Sciatic nerve (tissue), 2 donors: ENCODE results near the gene STAT5B. TPM values are rescaled to one million over a fixed set of nuclear protein-coding genes. Genes with fewer than 3 reads are reported as not detected.
"Not testable (repeated sequence)": the region's sequence is repeated elsewhere in the genome, so short reads cannot be mapped to it uniquely, and the experiment has no call there.

Experiments used
- ATAC-seq: fragments of 200-7000 bp; cut with Tn5 transposase; one replicate; pipeline ENCODE4 v1.9.1; 2020; ENCODE audit warnings: mild to moderate bottlenecking, moderate library complexity
- DNase-seq: peaks from one replicate; pipeline ENCODE4 v3.0.0-alpha.2; 2020; ENCODE audit warnings: low spot score
- intact Hi-C: fragments of 100-400 bp; cut with DNase I; formaldehyde crosslinking; loops from one replicate; pipeline ENCODE4 v1.14.2; 2022
- total RNA-seq: library from RNA; stranded (reverse); fragmentation: NEBNext Ultra II Directional; extraction: Animal tissue kit (Norgen Biotek cat#: 25700); gene quantifications from one replicate; pipeline ENCODE4 v1.2.1, GENCODE V29; 2021
- donor health status: DM: no; HTN: no; CAD: no.
- donor health status: DM: no; HTN: no; CAD: no.

Gene STAT5B
- total RNA-seq, 1 donor from 2014 or later = 90.8 TPM

DNA sequence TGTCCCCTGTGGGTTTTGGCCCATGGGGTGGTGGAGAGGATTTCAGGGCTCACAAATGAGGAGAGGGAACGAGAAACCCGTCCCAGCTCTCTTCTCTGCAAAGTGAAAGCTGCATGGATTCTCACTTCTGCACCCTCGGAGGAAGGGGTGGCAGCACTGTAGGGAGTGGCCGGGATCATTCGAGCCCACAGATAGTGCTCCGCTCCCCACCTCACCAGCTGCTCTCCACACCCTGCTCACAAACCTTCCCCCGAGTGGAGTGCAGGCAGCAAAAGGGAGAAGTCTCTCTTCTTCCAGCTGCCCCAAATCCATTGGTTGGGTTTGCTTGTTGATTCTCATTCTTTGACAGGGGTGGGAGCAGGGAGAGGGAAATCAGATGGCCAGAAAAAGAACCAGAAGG, 32.3 kb upstream of the STAT5B start:
- intact Hi-C loops = loop anchor here (5.0 kb wide), 1 partner anchor 1779 kb away; no protein-coding TSS in a partner anchor
- DNase-seq = no peak

GRCh38 chr17:42307362-42307927, 31.3 kb upstream of the STAT5B start:
- intact Hi-C loops = loop anchor here (5.0 kb wide), 1 partner anchor 1780 kb away; no protein-coding TSS in a partner anchor
- ATAC-seq = no peak
- DNase-seq = no peak

More for the DNA sequence above, 32.3 kb upstream of the STAT5B start:
- ATAC-seq = no peak

- intact Hi-C loops = loop anchor here (5.0 kb wide), 1 partner anchor 1781 kb away; no protein-coding TSS in a partner anchor
- ATAC-seq (no peak), DNase-seq (no peak)
These were observed 30.1 kb upstream of the STAT5B start for GRCh38 chr17:42306385-42306667.

DNA sequence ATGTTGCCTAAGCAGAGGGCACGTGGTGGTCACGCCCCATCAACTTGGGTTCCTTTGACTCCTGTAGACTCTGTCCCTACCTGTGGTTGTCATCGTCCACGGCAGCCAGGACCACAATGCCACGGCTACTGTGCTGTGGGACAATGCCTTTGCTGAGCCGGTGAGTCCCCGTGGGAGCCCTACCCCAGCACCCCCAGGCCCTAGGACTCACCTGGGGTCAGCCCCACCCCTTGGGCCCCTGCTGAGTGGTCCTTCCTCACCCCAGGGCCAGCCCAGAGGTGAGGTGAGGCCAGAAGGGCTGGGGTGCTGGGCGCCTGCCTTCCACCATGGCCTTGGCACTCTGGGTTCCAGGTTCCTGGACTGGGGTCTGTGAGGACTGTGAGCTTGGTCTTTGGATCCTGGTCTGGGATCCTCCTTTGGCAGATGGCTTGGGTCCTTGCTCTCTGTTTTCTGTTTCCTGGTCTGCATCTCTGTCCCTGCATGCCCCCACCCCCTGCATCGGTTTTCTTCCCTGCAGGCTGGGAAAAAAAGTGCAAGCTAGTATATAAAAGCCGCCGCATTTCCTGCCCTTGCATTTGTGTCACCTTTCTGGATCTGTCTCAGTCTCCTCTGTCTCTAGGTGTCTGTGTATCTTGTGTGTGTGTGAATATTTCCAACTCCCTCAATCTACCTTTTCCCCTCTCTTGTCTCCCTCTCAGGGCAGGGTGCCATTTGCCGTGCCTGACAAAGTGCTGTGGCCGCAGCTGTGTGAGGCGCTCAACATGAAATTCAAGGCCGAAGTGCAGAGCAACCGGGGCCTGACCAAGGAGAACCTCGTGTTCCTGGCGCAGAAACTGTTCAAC, 29.6 kb upstream of the STAT5B start:
- ATAC-seq (no peak), DNase-seq (no peak)
- intact Hi-C loops = loop anchor here (5.0 kb wide), 1 partner anchor 1782 kb away; no protein-coding TSS in a partner anchor

DNA sequence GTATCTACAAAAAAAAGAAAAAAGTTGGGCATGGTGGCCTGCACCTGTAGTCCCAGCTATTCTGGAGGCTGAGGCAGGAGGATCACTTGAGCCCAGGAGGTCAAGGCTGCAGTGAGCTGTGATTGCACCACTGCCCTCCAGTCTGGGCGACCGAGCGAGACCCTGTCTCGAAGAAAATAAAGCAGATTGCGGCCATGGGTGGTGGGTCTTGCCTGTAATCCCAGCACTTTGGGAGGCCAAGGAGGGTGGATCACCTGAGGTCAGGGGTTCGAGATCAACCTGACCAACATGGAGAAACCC, 28.8 kb upstream of the STAT5B start:
- DNase-seq, ATAC-seq: not testable (repeated sequence)
- intact Hi-C loops = loop anchor here (5.0 kb wide), 1 partner anchor 1782 kb away; no protein-coding TSS in a partner anchor

DNA sequence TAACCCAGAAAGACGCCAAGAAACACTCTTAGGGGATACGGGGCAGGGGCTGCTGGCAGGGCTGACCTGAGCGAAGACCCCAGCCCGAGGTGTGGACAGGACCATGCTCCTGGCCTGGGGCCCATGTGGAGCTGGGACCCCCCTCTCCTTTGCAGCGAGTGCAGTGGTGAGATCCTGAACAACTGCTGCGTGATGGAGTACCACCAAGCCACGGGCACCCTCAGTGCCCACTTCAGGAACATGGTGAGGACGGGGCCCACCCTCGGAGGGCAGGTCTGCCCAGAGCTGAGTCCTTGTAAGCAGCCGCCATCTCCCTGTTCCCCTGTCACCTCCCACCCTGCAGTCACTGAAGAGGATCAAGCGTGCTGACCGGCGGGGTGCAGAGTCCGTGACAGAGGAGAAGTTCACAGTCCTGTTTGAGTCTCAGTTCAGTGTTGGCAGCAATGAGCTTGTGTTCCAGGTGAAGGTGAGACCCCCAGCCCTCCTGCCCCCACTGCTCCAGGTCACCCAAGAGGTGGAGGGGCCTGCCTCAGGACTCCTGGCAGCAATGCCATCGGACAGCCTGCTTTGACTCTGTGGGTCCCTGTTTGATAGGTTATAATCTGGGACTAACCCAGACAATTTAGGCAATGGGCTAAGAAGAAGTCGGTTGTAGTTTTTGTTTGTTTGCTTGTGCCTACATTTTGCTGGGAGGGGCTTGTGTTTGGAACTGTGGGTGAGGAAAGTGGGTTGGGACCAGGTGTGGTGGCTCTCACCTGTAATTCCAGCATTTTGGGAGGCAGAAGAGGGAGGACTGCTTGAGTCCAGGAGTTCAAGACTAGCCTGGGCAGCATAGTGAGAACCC, 28.2 kb upstream of the STAT5B start:
- no peak for DNase-seq
- no peak for ATAC-seq
- intact Hi-C loops = loop anchor here (5.0 kb wide), 1 partner anchor 1783 kb away; no protein-coding TSS in a partner anchor

DNA sequence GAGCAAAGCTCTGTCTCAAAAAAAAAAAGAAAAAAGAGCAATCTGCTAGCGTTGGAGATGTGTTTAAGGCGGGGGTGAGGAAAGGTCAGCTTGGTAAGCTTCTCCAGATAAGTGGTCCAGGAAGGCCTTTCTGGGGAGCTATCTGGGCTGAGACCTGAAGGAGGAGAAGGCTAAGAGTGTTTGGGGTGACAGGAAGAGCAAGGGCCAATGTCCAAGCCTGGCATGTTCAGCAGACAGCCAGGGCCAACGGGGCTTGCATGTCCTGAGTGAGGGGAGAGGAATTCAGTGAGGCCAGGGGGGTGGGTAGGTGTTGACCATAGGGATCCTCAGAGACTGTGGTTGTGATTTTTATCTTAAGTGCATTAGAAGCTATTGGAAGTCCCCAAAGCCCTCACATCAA, 27.5 kb upstream of the STAT5B start:
- ATAC-seq = no peak
- DNase-seq = no peak
- intact Hi-C loops = no loop called here

DNA sequence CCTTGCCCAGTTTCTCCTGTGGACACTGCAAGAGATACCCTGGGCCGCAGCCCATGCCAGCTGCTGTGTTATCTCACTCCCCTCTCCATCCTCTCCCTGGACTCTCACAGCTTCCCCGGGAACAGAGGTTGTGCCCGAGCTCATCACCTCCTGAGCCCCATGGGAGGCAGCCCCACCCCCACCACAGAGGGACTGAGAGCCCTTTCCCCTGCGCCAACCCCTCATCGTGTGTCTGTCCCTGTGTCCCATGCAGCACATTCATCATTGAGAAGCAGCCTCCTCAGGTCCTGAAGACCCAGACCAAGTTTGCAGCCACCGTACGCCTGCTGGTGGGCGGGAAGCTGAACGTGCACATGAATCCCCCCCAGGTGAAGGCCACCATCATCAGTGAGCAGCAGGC, 24.8 kb upstream of the STAT5B start:
- DNase-seq = no peak
- ATAC-seq = no peak
- intact Hi-C loops = no loop called here

DNA sequence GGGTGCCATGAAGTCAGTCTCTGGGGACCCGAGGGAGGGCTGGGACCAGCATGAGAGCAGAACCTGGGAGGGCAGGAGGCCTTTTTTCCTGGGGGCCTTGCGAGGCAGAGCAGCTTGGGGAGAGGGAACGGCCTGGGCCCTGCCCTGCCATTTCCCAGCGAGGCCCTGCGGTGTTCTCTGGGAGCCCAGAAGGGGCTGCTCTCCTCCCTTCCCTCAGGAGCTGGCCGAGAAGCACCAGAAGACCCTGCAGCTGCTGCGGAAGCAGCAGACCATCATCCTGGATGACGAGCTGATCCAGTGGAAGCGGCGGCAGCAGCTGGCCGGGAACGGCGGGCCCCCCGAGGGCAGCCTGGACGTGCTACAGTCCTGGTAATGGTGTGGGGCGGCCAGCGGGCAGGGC, 23.7 kb upstream of the STAT5B start:
- DNase-seq, intact Hi-C loops, ATAC-seq: not testable (repeated sequence)

GRCh38 chr17:42299361-42299760, 23.2 kb upstream of the STAT5B start:
- intact Hi-C loops, ATAC-seq, DNase-seq: not testable (repeated sequence)

GRCh38 chr17:42297775-42298174, 21.6 kb upstream of the STAT5B start:
- intact Hi-C loops, ATAC-seq, DNase-seq: not testable (repeated sequence)

- ATAC-seq (no peak), DNase-seq (no peak)
- intact Hi-C loops = no loop called here
These were observed 19.8 kb upstream of the STAT5B start for GRCh38 chr17:42296012-42296411.

DNA sequence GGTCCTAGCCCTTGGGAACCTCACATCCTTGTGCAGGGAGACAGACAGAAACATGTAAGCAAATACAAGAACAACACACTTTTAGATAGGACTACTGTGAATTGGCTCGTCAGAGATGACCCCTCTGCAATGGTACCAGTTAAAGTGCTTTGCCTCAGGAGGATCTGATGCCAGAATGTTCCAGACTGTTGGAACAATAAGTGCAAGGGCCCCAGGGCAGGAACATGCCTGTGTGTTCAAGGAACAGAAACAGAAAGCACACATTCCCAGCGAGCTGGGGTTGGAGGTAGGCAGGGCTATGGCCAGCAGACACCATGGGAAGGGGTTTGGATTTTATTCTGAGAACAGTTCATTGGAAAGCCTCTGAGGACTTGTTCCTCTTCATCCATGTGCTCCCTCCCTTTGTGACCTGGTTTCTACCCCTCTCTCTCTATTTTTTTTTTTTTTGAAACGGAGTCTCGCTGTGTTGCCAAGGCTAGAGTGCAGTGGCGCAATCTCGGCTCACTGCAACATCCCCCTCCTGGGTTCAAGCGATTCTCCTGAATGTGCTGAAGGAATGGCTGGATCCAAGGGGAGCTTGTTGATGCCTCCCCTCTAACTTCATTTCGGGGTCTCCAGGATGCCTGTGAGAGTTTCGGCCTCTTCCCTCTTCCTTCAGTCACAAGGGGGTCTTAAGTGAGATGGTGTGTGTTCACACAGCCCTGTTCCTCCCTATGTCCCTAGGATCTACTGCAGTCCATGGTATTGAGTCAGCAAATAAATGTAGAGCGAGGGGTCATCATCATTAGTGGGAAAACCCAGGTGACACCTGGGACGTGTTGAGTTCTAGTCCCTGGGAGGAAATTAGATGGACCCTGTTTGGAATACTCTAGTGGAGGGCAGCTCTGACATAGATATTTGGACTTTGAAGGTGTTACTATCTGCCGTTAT, 18.5 kb upstream of the STAT5B start:
- DNase-seq (no peak), ATAC-seq (no peak)
- intact Hi-C loops = no loop called here

- ATAC-seq = no peak
- intact Hi-C loops = no loop called here
- peak; percentile 38 for DNase-seq
These were observed 14.9 kb upstream of the STAT5B start for GRCh38 chr17:42291129-42291528.

DNA sequence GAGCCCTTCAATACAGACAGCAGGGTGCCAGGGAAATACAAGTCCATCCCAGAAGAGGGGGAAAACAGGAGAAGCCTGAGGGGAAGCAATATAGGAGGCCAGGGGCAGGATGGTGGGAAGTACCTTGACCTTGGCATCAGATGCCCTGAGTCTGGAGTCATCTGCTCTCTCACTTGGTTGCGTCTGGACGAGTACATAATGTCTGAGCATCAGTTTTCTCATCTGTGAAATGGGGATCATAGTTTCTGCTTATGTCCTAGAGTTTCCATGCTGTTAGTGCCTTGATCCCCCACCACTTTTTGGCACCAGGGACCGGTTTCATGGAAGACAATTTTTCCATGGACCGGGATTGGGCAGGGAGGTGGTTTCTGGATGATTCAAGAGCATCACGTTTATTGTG, 14.4 kb upstream of the STAT5B start:
- peak; percentile 37 for DNase-seq
- intact Hi-C loops = no loop called here

DNA sequence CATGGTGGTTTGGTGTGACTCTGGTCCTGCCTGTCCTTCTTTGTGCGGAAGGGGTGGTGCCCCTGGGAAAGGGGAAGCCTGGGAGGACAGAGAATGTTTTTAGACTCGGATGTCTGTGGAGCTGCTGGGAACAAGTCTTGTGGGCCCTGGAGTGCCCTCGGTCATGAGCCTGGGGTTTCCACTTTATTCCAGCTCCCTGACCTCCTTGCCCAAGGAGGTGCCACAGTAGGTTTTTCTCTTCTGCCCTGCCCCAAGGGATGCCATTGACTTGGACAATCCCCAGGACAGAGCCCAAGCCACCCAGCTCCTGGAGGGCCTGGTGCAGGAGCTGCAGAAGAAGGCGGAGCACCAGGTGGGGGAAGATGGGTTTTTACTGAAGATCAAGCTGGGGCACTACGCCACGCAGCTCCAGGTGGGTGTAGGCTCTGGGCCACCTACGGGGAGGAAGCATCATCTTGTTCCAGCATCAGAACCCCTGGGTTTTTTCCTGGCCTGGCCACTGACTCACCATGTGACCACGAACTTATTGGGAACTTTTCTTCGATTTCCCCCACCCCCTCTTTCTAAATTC, 13.5 kb upstream of the STAT5B start:
- no peak for ATAC-seq
- DNase-seq = peak; percentile 58
- intact Hi-C loops = no loop called here

More for the DNA sequence above, 14.4 kb upstream of the STAT5B start:
- no peak for ATAC-seq

DNA sequence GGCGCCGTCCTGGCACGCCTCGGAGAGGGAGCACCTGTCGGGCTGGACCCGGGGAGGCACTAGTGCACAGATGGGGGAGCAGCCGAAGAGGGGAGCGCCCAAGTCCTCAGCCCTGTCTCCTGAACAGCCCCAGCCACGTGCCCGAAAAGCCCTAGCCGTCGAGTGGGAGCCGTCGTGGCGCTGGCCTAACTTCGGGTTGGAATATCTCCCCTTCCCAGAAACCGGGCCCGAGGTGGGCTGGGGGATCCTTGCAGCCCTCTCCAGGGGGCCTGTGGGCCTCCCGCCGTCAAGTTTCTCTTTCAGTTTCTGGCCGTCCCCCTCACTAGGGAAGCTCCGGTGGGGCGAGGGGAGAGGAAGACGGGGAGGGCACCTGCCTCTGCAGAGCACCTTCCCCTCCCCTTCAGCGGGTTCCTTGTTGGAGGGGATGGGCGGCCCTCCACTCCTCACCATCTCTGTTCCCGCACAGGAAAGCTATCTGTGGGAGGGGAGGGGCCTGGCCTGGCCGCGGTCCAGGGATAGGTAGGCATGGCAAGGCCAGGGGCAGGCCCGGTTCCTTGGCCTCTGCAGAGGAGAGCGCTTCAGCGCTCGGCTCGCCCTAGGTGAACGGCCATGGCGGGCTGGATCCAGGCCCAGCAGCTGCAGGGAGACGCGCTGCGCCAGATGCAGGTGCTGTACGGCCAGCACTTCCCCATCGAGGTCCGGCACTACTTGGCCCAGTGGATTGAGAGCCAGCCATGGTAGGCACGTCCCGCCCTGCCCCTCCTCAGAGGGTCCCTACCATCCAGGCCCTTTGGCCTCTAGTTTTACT, 12.8 kb upstream of the STAT5B start:
- intact Hi-C loops = no loop called here
- ATAC-seq = peak; percentile 6
- DNase-seq = peak; percentile 68
